Activated CD4-positive, alpha-beta T cell treated with anti-CD3 and anti-CD28 coated beads for 36 hours (primary cell): Measurements from ENCODE around the gene KMO. TPM values are rescaled to one million over a fixed set of nuclear protein-coding genes. Genes with fewer than 3 reads are reported as not detected.

ENCODE experiments used
- ATAC-seq: fragments of 200-7000 bp; cut with Tn5 transposase; one replicate; pipeline ENCODE4 v1.10.0; 2021; ENCODE audit warnings: mild to moderate bottlenecking, moderate library complexity
- CTCF ChIA-PET: fragments of 350-600 bp; sonication (Branson Sonifier 250); formaldehyde crosslinking; loops from one replicate; lab custom pipeline; 2021; ENCODE audit warnings: antibody characterized with exemption; lab: Charles Lee
- POLR2A ChIA-PET: fragments of 350-600 bp; sonication (Branson Sonifier 250); formaldehyde crosslinking; loops from one replicate; lab custom pipeline; 2021; ENCODE audit warnings: antibody characterized with exemption, inconsistent platforms; lab: Charles Lee
- DNase-seq: peaks from one replicate; pipeline ENCODE4 v3.0.0-alpha.2; 2020
- H3K27ac Mint-ChIP-seq: one replicate; pipeline ENCODE4 v1.8.0; 2021; ENCODE audit warnings: mixed read lengths
- H3K27me3 Mint-ChIP-seq: one replicate; pipeline ENCODE4 v1.8.0; 2021; ENCODE audit warnings: mixed read lengths
- H3K36me3 Mint-ChIP-seq: one replicate; pipeline ENCODE4 v1.8.0; 2021; ENCODE audit warnings: low read depth, mixed read lengths
- H3K4me1 Mint-ChIP-seq: one replicate; pipeline ENCODE4 v1.8.0; 2021; ENCODE audit warnings: mixed read lengths
- H3K4me3 Mint-ChIP-seq: one replicate; pipeline ENCODE4 v1.8.0; 2021; ENCODE audit warnings: mild to moderate bottlenecking, moderate library complexity, mixed read lengths
- H3K9me3 Mint-ChIP-seq: one replicate; pipeline ENCODE4 v1.8.0; 2021; ENCODE audit warnings: low read depth, mixed read lengths
- intact Hi-C, 2 experiments: fragments of 100-400 bp; cut with DNase I in 1 of 2; cut with micrococcal nuclease in 1 of 2; formaldehyde crosslinking; loops; one replicate each; pipeline versions ENCODE4 v1.14.2 to v1.15.1; 2022 to 2024; cut with DNase I, micrococcal nuclease
- total RNA-seq, 2 experiments: library from RNA; stranded (reverse); gene quantifications; one replicate each; pipeline ENCODE4 v1.2.3, GENCODE V29; 2021

The KMO gene
- total RNA-seq, 2 experiments from 2014 or later, result 0.33 TPM; not detected in 1

DNA sequence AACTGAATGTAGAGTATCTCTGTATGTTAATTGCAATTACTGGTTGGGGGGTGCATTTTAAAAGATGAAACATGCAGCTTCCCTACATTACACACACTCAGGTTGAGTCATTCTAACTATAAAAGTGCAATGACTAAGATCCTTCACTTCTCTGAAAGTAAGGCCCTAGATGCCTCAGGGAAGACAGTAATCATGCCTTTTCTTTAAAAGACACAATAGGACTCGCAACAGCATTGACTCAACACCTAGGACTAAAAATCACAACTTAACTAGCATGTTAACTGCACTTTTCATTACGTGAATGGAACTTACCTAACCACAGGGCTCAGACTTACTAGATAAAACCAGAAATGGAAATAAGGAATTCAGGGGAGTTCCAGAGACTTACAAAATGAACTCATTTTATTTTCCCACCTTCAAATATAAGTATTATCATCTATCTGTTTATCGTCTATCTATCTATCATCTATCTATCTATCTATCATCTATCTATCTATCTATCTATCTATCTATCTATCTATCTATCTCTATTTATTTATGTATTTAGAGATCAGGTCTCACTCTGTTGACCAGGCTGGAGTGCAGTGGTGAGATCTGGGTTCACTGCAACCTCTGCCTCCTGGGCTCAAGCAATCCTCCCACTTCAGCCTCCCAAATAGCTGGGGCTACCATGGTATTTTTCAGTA is 60.2 kb downstream of the KMO start:
- H3K4me3 Mint-ChIP-seq, result no peak overlapping the region
- ATAC-seq, result peak; percentile 99
- H3K27ac Mint-ChIP-seq, result peak overlapping the region; percentile 85
- peaks cover 9% of the 10 kb centered on the region for H3K36me3 Mint-ChIP-seq
- peaks cover 34% of the 10 kb centered on the region for H3K4me1 Mint-ChIP-seq
- no peak for DNase-seq
- H3K27me3 Mint-ChIP-seq, result no peaks in the 10 kb centered on the region
- POLR2A ChIA-PET, result no interaction called here
- intact Hi-C loops, result loop anchor here (1.0 to 2.0 kb wide), 5 partner anchors 40 to 85 kb away; partner anchors contain the start of gene KMO (in 1 of the 2)
- CTCF ChIA-PET, result interaction anchor here (1.0 to 2.0 kb wide), 2 partner anchors 16 to 18 kb away, joined by 3 to 8 read pairs; no protein-coding TSS in a partner anchor
- no peaks in the 10 kb centered on the region for H3K9me3 Mint-ChIP-seq

DNA sequence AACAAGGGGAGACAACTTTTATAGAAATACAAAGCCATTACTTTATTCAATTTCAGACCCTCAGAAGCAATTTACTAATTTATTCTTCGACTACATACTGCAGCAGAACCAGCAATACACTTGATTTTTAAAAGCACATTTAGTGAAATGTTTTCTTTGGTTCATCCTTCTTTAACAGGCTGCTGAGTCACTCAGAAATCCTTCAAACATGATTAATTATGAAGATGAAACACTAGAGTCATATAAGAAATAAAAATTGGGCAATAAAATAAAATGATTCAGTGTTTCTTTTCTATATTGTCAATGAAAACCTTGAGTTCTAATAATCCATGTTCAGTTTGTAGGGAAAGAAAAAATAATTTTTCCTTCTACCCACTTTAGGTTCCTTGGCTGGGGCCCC is 61.0 kb downstream of the KMO start:
- ATAC-seq (no peak), DNase-seq (no peak)
- peaks cover 9% of the 10 kb centered on the region for H3K36me3 Mint-ChIP-seq
- no peaks in the 10 kb centered on the region for H3K27me3 Mint-ChIP-seq
- peak overlapping the region; percentile 60 for H3K27ac Mint-ChIP-seq
- ChIA-PET POLR2A (no interaction called here), CTCF (interaction anchor here (1.4 kb wide), 1 partner anchor 34 kb away, joined by 3 read pairs; no protein-coding TSS in a partner anchor)
- intact Hi-C loops, result loop anchor here in 1 of 2 experiments (2.0 kb wide), 1 partner anchor 40 kb away; no protein-coding TSS in a partner anchor
- H3K4me1 Mint-ChIP-seq, result peaks cover 34% of the 10 kb centered on the region
- no peak overlapping the region for H3K4me3 Mint-ChIP-seq
- no peaks in the 10 kb centered on the region for H3K9me3 Mint-ChIP-seq

DNA sequence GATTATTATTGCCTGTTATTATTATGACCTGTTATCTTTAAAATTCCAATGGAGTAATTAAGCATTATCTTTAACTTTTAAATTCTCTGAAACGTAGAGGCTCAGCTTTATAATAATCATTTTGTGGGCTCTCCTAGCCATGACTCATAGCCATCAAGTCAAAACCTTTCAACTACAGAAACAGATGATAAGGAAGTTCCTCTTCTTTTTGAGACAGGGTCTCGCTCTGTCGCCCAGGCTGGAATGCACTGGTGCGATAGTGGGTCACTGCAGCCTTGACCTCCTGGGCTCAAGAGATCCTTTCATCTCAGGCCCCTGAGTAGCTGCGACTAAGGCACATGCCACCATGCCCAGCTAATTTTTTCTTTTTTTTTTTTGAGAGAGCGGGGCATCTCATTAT is 64.5 kb downstream of the KMO start:
- Mint-ChIP-seq H3K4me1 (peaks cover 33% of the 10 kb centered on the region), H3K27ac (no peak overlapping the region), H3K9me3 (no peaks in the 10 kb centered on the region), H3K4me3 (no peak overlapping the region), H3K36me3 (peaks cover 13% of the 10 kb centered on the region), H3K27me3 (no peaks in the 10 kb centered on the region)
- DNase-seq (no peak), ATAC-seq (no peak)
- ChIA-PET POLR2A (interaction anchor here (0.6 kb wide), 1 partner anchor 877 kb away, joined by 3 read pairs; no protein-coding TSS in a partner anchor), CTCF (interaction anchor here (0.9 to 1.6 kb wide), 2 partner anchors 221 to 270 kb away, joined by 3 to 4 read pairs; no protein-coding TSS in a partner anchor)
- intact Hi-C loops, result no loop called here

DNA sequence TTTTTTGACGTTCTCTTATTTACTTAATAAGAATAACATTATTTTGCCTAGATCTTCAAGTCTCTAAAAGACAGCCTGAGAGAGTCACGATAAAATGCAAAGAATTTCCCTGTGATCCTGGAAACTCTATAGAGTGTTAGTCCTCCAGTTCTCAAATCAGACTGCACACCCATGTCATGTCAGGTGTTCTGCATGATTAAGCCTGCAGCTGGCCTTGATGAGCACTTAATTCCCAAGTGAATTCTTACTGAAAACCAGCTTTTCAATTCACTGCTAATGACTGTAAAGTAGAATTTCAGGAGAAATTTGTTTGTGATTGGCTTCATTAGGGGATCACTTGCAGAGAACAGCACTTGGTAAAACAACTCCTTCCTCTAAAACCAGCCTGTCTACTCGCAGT is 66.1 kb downstream of the KMO start:
- DNase-seq, result no peak
- no peak for ATAC-seq
- Mint-ChIP-seq H3K27ac (no peak overlapping the region), H3K27me3 (no peaks in the 10 kb centered on the region), H3K4me3 (no peak overlapping the region), H3K9me3 (no peaks in the 10 kb centered on the region), H3K4me1 (peaks cover 19% of the 10 kb centered on the region), H3K36me3 (peaks cover 23% of the 10 kb centered on the region)
- intact Hi-C loops, result no loop called here
- POLR2A ChIA-PET, result no interaction called here
- CTCF ChIA-PET, result no interaction called here

DNA sequence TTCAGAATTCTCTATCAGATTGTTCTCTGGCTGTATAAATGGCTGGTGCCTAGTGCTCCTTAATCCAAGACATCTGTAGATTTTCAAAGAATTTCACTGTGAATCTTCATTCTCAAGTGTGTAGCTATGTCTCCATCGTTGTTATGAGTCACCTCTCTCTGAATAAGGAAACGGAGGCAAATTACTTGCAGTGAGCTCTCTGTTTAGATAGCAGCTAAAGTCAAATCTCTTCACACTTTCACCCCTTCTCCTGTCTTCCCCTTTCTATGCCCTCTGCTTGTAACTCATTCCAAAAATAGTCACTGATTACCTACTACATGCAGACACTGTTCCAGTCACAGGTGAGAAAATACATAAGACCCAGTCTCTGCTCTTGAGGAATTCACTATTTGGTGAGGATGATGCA is 68.3 kb downstream of the KMO start:
- peak; percentile 79 for ATAC-seq
- intact Hi-C loops, result no loop called here
- ChIA-PET POLR2A (interaction anchor here (0.7 kb wide), 1 partner anchor 15 kb away, joined by 4 read pairs; no protein-coding TSS in a partner anchor), CTCF (interaction anchor here (0.7 to 0.8 kb wide), 2 partner anchors 11 to 70 kb away, joined by 3 to 5 read pairs; no protein-coding TSS in a partner anchor)
- peak overlapping the region; percentile 9 for H3K27ac Mint-ChIP-seq
- no peak overlapping the region for H3K4me3 Mint-ChIP-seq
- H3K36me3 Mint-ChIP-seq, result peaks cover 19% of the 10 kb centered on the region
- no peaks in the 10 kb centered on the region for H3K27me3 Mint-ChIP-seq
- no peaks in the 10 kb centered on the region for H3K9me3 Mint-ChIP-seq
- H3K4me1 Mint-ChIP-seq, result peaks cover 25% of the 10 kb centered on the region
- DNase-seq, result no peak

DNA sequence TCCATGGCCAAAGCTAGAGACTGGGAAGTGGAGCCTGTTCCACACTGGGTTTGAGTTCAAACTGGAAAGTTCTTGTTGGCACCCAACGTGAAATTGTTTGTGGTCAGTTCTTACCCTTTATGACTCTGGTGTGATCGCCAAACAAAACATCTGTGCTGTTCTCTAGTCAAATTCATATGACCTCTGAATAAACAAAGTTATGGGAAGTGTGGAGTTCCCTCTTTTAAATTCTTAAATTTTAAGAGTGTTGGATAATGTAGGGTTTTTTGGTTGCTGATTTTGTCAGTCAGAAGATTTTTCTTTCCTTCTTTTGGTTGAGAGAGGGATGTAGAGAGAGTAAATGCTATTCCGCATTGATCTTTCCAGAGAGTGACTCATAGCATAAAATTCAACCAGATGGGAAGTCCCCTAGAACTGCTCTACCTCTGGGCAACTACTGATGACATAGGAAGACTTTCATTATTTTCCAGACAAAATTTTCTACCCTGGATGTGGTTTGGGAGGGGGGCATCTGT is 71.6 kb downstream of the KMO start:
- no peak for ATAC-seq
- CTCF ChIA-PET, result interaction anchor here (0.6 to 1.1 kb wide), 3 partner anchors 17 to 391 kb away, joined by 3 read pairs; no protein-coding TSS in a partner anchor

DNA sequence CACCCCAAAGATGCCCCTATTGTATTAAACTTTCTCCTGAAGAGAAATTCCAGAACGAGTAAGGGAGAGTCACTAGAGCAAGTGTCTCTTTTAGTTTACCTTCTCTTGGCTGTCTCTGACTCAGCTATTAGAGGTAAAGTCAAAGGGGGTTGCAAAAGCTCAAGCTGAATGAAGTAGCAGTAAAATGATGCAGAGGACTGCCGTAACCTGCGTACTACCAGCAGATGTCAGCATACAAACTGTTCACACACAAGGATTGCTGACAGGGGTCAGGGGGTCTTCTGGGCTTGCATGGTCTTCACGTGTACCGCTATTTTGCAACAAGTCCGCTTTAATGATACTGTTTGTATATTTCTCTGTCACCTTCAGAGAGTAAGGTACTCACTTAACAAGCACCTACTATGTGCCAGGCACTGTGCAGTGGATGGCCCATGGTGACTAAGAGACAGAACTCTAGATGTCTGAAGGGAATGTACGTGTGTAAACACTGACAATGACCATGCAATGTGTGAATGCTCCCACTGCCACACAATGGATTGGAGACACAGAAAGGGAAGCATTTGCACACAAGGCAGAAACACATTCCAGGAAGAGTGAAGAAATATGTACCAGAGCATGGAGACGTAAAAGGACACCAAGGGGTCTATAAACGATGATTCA is 73.1 kb downstream of the KMO start:
- POLR2A ChIA-PET, result interaction anchor here (0.7 kb wide), 1 partner anchor 86 kb away, joined by 3 read pairs; the partner anchor contains the start of gene FH
- CTCF ChIA-PET, result interaction anchor here (0.8 kb wide), 1 partner anchor 21 kb away, joined by 3 read pairs; no protein-coding TSS in a partner anchor
- no peak overlapping the region for H3K4me3 Mint-ChIP-seq
- no peak overlapping the region for H3K27ac Mint-ChIP-seq
- intact Hi-C loops, result no loop called here
- H3K27me3 Mint-ChIP-seq, result no peaks in the 10 kb centered on the region
- DNase-seq (no peak), ATAC-seq (no peak)
- no peaks in the 10 kb centered on the region for H3K9me3 Mint-ChIP-seq
- peaks cover 21% of the 10 kb centered on the region for H3K36me3 Mint-ChIP-seq
- peaks cover 31% of the 10 kb centered on the region for H3K4me1 Mint-ChIP-seq

More for the DNA sequence above, 71.6 kb downstream of the KMO start:
- no peak for DNase-seq
- POLR2A ChIA-PET, result no interaction called here
- Mint-ChIP-seq H3K27ac (no peak overlapping the region), H3K36me3 (peaks cover 21% of the 10 kb centered on the region), H3K9me3 (no peaks in the 10 kb centered on the region), H3K4me1 (peaks cover 31% of the 10 kb centered on the region), H3K27me3 (no peaks in the 10 kb centered on the region), H3K4me3 (no peak overlapping the region)
- intact Hi-C loops, result no loop called here

DNA sequence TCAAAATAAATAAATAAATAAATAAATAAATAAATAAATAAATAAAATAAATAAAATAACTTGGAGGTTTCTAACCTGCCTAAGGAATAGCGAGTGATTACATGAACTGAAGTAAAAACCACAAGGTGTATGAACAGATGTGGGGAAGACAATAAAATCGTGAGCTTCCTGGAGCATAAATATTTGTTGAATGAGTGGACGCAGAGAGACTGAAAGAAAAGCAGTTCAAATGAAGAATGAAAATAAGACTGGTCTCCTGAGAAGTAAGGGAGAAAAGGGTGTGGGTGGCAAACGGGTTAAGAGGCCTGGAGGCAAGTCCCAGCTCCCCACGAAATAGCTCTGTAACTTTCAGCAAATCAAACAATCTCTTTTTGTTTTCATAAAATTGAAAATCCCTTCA is 74.4 kb downstream of the KMO start:
- ATAC-seq (no peak), DNase-seq (no peak)
- Mint-ChIP-seq H3K27me3 (no peaks in the 10 kb centered on the region), H3K27ac (no peak overlapping the region), H3K4me1 (peaks cover 22% of the 10 kb centered on the region), H3K36me3 (peaks cover 18% of the 10 kb centered on the region), H3K4me3 (no peak overlapping the region), H3K9me3 (no peaks in the 10 kb centered on the region)
- intact Hi-C loops, result no loop called here
- POLR2A ChIA-PET, result no interaction called here
- CTCF ChIA-PET, result interaction anchor here (0.7 kb wide), 2 partner anchors 53 to 108 kb away, joined by 3 to 4 read pairs; no protein-coding TSS in a partner anchor

DNA sequence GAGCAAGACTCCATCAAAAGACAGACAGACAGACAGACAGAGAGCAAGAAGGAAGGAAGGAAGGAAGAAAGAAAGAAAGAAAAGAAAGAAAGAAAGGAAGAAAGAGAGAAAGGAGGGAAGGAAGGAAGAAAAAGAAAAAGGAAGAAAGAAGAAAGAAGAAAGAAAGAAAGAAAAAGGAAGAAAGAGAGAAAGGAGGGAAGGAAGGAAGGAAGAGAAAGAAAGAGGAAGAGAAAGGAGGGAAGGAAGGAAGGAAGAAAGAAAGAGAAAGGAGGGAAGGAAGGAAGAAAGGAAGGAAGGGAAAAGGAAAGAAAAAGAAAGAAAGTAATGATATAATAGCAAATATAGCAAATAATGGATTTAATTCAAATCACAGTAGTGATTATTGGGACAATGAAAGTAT is 75.3 kb downstream of the KMO start:
- Mint-ChIP-seq H3K4me1 (peaks cover 22% of the 10 kb centered on the region), H3K4me3 (no peak overlapping the region), H3K9me3 (no peaks in the 10 kb centered on the region), H3K36me3 (peaks cover 10% of the 10 kb centered on the region), H3K27ac (no peak overlapping the region), H3K27me3 (no peaks in the 10 kb centered on the region)
- POLR2A ChIA-PET, result no interaction called here
- CTCF ChIA-PET, result no interaction called here
- no peak for DNase-seq
- intact Hi-C loops, result no loop called here
- no peak for ATAC-seq

DNA sequence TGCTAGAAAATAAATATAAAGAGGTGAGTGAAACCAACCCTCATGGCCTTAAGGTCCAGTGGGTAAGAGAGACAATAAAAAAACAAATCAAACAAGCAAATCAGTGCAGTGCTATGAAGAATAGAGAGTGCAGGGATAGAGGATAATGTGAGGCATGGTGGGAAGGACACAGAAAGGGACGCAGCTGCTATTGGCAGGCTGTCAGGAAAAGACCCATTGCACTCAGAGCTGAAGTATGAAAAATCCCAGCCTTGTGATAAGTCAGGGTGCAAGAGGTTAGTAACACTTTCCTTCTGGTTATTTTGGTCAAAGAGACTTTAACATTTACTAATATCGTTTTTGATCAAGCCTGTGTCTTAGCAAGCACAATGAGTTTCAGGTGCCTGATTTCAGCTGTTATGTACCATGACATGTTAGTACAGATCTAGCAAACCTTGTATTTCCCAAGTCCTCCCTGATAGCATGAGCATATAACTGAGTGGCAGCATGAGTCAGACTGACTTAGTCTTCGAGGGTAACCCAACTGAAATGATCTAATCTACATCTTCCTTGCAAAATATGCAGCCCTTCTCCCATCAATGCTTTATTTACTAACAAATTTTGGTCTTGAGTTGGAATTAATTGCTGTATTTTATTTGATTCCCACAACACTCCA is 76.3 kb downstream of the KMO start:
- ChIA-PET POLR2A (no interaction called here), CTCF (interaction anchor here (0.7 kb wide), 1 partner anchor 16 kb away, joined by 3 read pairs; no protein-coding TSS in a partner anchor)
- Mint-ChIP-seq H3K4me1 (peaks cover 18% of the 10 kb centered on the region), H3K27me3 (no peaks in the 10 kb centered on the region), H3K9me3 (no peaks in the 10 kb centered on the region), H3K36me3 (peaks cover 7% of the 10 kb centered on the region), H3K27ac (no peak overlapping the region), H3K4me3 (no peak overlapping the region)
- ATAC-seq (peak; percentile 73), DNase-seq (no peak)
- intact Hi-C loops, result no loop called here
